HPDE6-E6E7 (cell line): ENCODE data around the gene EIF2D.
A peak's percentile ranks its signal among the peaks of the same experiment; 100 is the strongest.

ENCODE experiments used
- DNase-seq: peaks from one replicate; pipeline ENCODE4 v3.0.0; 2011; ENCODE audit warnings: missing footprints; ENCODE audit errors: extremely low spot score

Gene EIF2D

GRCh38 chr1:206569556-206569955 is 42.7 kb downstream of the EIF2D start:
- DNase-seq, result no peak

- DNase-seq, result no peak
These were observed 43.4 kb downstream of the EIF2D start for GRCh38 chr1:206568779-206569352.

- no peak for DNase-seq
These were observed 44.0 kb downstream of the EIF2D start for GRCh38 chr1:206568256-206568655.

- no peak for DNase-seq
These were observed 45.3 kb downstream of the EIF2D start for GRCh38 chr1:206566999-206567398.

GRCh38 chr1:206565995-206566394 is 46.3 kb downstream of the EIF2D start:
- no peak for DNase-seq

GRCh38 chr1:206563367-206564207 is 48.7 kb downstream of the EIF2D start:
- DNase-seq, result no peak

GRCh38 chr1:206560007-206560716 is 52.1 kb downstream of the EIF2D start:
- DNase-seq, result no peak

- DNase-seq, result no peak
These were observed 52.6 kb downstream of the EIF2D start for GRCh38 chr1:206559672-206559995.

GRCh38 chr1:206558794-206559671 is 53.2 kb downstream of the EIF2D start:
- DNase-seq, result no peak

GRCh38 chr1:206557636-206558473 is 54.4 kb downstream of the EIF2D start:
- DNase-seq, result no peak

GRCh38 chr1:206556750-206557635 is 55.3 kb downstream of the EIF2D start:
- peak; percentile 28 for DNase-seq

- DNase-seq, result no peak
These were observed 56.1 kb downstream of the EIF2D start for GRCh38 chr1:206556047-206556749.

GRCh38 chr1:206555473-206555935 is 56.8 kb downstream of the EIF2D start:
- DNase-seq, result no peak

- no peak for DNase-seq
These were observed 57.4 kb downstream of the EIF2D start for GRCh38 chr1:206554701-206555472.

- no peak for DNase-seq
These were observed 58.1 kb downstream of the EIF2D start for GRCh38 chr1:206554211-206554610.

GRCh38 chr1:206551986-206552326 is 60.3 kb downstream of the EIF2D start:
- DNase-seq, result no peak

GRCh38 chr1:206551296-206551985 is 60.8 kb downstream of the EIF2D start:
- DNase-seq, result no peak

GRCh38 chr1:206550446-206550845 is 61.8 kb downstream of the EIF2D start:
- no peak for DNase-seq
